GM12864 (cell line): ENCODE measurements around the gene KLHL5.

Experiments used
- DNase-seq: peaks from one replicate; pipeline ENCODE4 v3.0.0-alpha.2; 2011; ENCODE audit warnings: low read depth
- H3K4me3 ChIP-seq: 2 replicates; pipeline ENCODE4 v1.5.1; 2011; ENCODE audit warnings: mild to moderate bottlenecking, low read depth, low read length, control low read depth
- CTCF ChIP-seq: IDR thresholded peaks from 2 replicates; pipeline ENCODE4 v1.5.1; 2011; ENCODE audit warnings: low read depth, mild to moderate bottlenecking, moderate library complexity, low read length, control low read depth, inconsistent platforms; ENCODE audit errors: missing control alignments

Gene KLHL5

GRCh38 chr4:39062094-39062769 lies at the start of gene KLHL5:
TSS of gene KLHL5 (plus strand) at chr4:39062232. CDS start at chr4:39062653, 421 bp downstream.
- no peak within 1 kb of the TSS for H3K4me3 ChIP-seq
- DNase-seq: no peak
- no peak for TF ChIP-seq CTCF

- TF ChIP-seq CTCF: no peak
- no peak for DNase-seq
- no peak overlapping the region for H3K4me3 ChIP-seq
These were observed 48.0 kb upstream of the KLHL5 start for GRCh38 chr4:39014028-39014427.

- no peak for DNase-seq
- no peak overlapping the region for H3K4me3 ChIP-seq
- TF ChIP-seq CTCF: no peak
These were observed 41.9 kb upstream of the KLHL5 start for GRCh38 chr4:39020130-39020529.

GRCh38 chr4:39021631-39022030 lies 40.4 kb upstream of the KLHL5 start:
- no peak for TF ChIP-seq CTCF
- no peak overlapping the region for H3K4me3 ChIP-seq
- no peak for DNase-seq

GRCh38 chr4:39022241-39022640 lies 39.8 kb upstream of the KLHL5 start:
- no peak overlapping the region for H3K4me3 ChIP-seq
- no peak for TF ChIP-seq CTCF
- DNase-seq: no peak

- no peak for TF ChIP-seq CTCF
- no peak for DNase-seq
- H3K4me3 ChIP-seq: no peak overlapping the region
These were observed 39.0 kb upstream of the KLHL5 start for GRCh38 chr4:39023059-39023458.

GRCh38 chr4:39024311-39024865 lies 37.6 kb upstream of the KLHL5 start:
- no peak for TF ChIP-seq CTCF
- no peak for DNase-seq
- no peak overlapping the region for H3K4me3 ChIP-seq
